H1 (cell line): ENCODE data around the gene FRY. TPM values are rescaled to one million over a fixed set of nuclear protein-coding genes. Genes with fewer than 3 reads are reported as not detected.

Source experiments
- CTCF ChIA-PET: fragments of 300-600 bp; sonication (Branson Sonifier 250); formaldehyde crosslinking; loops from one replicate; lab custom pipeline; 2021; ENCODE audit not compliant: partially characterized antibody; lab: Charles Lee
- POLR2A ChIA-PET: fragments of 300-600 bp; sonication (Branson Sonifier 250); formaldehyde crosslinking; loops from one replicate; lab custom pipeline; 2021; ENCODE audit warnings: inconsistent platforms; ENCODE audit not compliant: partially characterized antibody; lab: Charles Lee
- DNase-seq, 2 experiments: peaks; one replicate each; pipeline versions ENCODE4 v3.0.0 to v3.0.0-alpha.2; 2010 to 2022; ENCODE audit warnings: low spot score in 2 of 2, low read depth in 1 of 2, mixed read lengths in 1 of 2
- FAIRE-seq: peaks from 2 replicates; lab custom pipeline; 2011; peaks lifted over from hg19 to GRCh38; lab: Jason Lieb, UNC
- H2AFZ ChIP-seq: 2 replicates; pipeline ENCODE4 v1.8.1; 2012; ENCODE audit warnings: low read length, inconsistent platforms
- H2AK5ac ChIP-seq: 2 replicates; pipeline ENCODE4 v1.6.1; 2013; ENCODE audit warnings: low read depth, low read length
- H2BK120ac ChIP-seq: replicated peaks from 2 replicates; pipeline ENCODE3; 2013; ENCODE audit warnings: low read depth, low read length, inconsistent platforms
- H2BK12ac ChIP-seq: 2 replicates; pipeline ENCODE4 v1.6.1; 2013; ENCODE audit warnings: low read depth, low read length
- H2BK15ac ChIP-seq: 2 replicates; pipeline ENCODE4 v1.6.1; 2013; ENCODE audit warnings: low read length
- H2BK20ac ChIP-seq: 2 replicates; pipeline ENCODE4 v1.6.1; 2013; ENCODE audit warnings: low read length
- H2BK5ac ChIP-seq: 2 replicates; pipeline ENCODE4 v1.6.1; 2013; ENCODE audit warnings: low read depth, low read length
- H3K14ac ChIP-seq: 2 replicates; pipeline ENCODE4 v1.6.1; 2013; ENCODE audit warnings: inconsistent platforms; ENCODE audit not compliant: insufficient read length
- H3K18ac ChIP-seq: 2 replicates; pipeline ENCODE4 v1.6.1; 2013; ENCODE audit warnings: low read length; ENCODE audit errors: extremely low read depth
- H3K23ac ChIP-seq: 2 replicates; pipeline ENCODE4 v1.6.1; 2013; ENCODE audit warnings: inconsistent platforms; ENCODE audit not compliant: insufficient read length
- H3K23me2 ChIP-seq: 2 replicates; pipeline ENCODE4 v1.6.1; 2013; ENCODE audit warnings: low read depth, low read length
- H3K27ac ChIP-seq: 2 replicates; pipeline ENCODE4 v1.6.1; 2011; ENCODE audit warnings: low read depth, low read length, inconsistent platforms
- H3K27me3 ChIP-seq, 4 experiments: replicated peaks in 1 of 4; 1 replicate in 1 of 4; 2 replicates in 3 of 4; pipeline versions ENCODE4 v1.6.1 to v1.8.1; 2011 to 2013; ENCODE audit warnings: low read length in 3 of 4, mild to moderate bottlenecking in 3 of 4, inconsistent platforms in 2 of 4, mixed read lengths in 2 of 4, moderate library complexity in 1 of 4; ENCODE audit not compliant: control insufficient read depth in 3 of 4, insufficient read depth in 3 of 4; ENCODE audit errors: extremely low read depth in 1 of 4
- H3K36me3 ChIP-seq, 4 experiments: 2 replicates each; pipeline versions ENCODE4 v1.6.1 to v1.8.1; 2011 to 2013; ENCODE audit warnings: mild to moderate bottlenecking in 4 of 4, low read length in 3 of 4, moderate library complexity in 2 of 4, control low read depth in 1 of 4, inconsistent platforms in 1 of 4; ENCODE audit not compliant: insufficient read depth in 4 of 4, control insufficient read depth in 2 of 4
- H3K4ac ChIP-seq: replicated peaks from 2 replicates; pipeline ENCODE3; 2013; ENCODE audit warnings: low read length, low read depth, mixed read lengths, inconsistent platforms; ENCODE audit not compliant: insufficient read length
- H3K4me1 ChIP-seq, 4 experiments: replicated peaks in 1 of 4; 1 replicate in 1 of 4; 2 replicates in 3 of 4; pipeline versions ENCODE4 v1.6.1 to v1.8.1; 2011 to 2013; ENCODE audit warnings: low read length in 3 of 4, inconsistent platforms in 2 of 4, mixed read lengths in 1 of 4; ENCODE audit not compliant: insufficient read depth in 4 of 4, control insufficient read depth in 3 of 4
- H3K4me2 ChIP-seq, 2 experiments: 2 replicates each; pipeline versions ENCODE4 v1.6.1 to v1.8.1; 2011 to 2013; ENCODE audit warnings: low read depth in 2 of 2, low read length in 2 of 2, control low read depth in 1 of 2, inconsistent platforms in 1 of 2, mild to moderate bottlenecking in 1 of 2; ENCODE audit not compliant: insufficient read depth in 1 of 2
- H3K4me3 ChIP-seq, 4 experiments: fragments of 200-600, 300-600 bp in 1 of 4; sonication (generic), shearing (Covaris generic), sonication (Bioruptor Twin) in 1 of 4; 2 replicates each; pipeline versions ENCODE4 v1.5.1 to v1.8.1; 2011 to 2016; ENCODE audit warnings: low read length in 4 of 4, low read depth in 3 of 4, control low read depth in 2 of 4, inconsistent platforms in 2 of 4, mild to moderate bottlenecking in 2 of 4, mixed read lengths in 1 of 4, moderate library complexity in 1 of 4; ENCODE audit not compliant: insufficient read depth in 2 of 4; ENCODE audit errors: extremely low read depth in 1 of 4
- H3K56ac ChIP-seq: replicated peaks from 2 replicates; pipeline ENCODE3; 2013; ENCODE audit warnings: low read depth, mild to moderate bottlenecking, mixed read lengths, low read length, inconsistent platforms; ENCODE audit not compliant: insufficient read length
- H3K79me1 ChIP-seq: 2 replicates; pipeline ENCODE4 v1.6.1; 2013; ENCODE audit warnings: low read depth, low read length, control low read depth
- H3K79me2 ChIP-seq, 2 experiments: 2 replicates each; pipeline versions ENCODE4 v1.6.1 to v1.8.1; 2012 to 2013; ENCODE audit warnings: low read length in 2 of 2, mild to moderate bottlenecking in 2 of 2, inconsistent platforms in 1 of 2; ENCODE audit not compliant: insufficient read depth in 2 of 2, control insufficient read depth in 1 of 2
- H3K9ac ChIP-seq, 4 experiments: replicated peaks in 1 of 4; 1 replicate in 1 of 4; 2 replicates in 3 of 4; pipeline versions ENCODE4 v1.6.1 to v1.8.1; 2011 to 2013; ENCODE audit warnings: low read depth in 3 of 4, low read length in 3 of 4, control low read depth in 2 of 4, mild to moderate bottlenecking in 2 of 4, moderate library complexity in 2 of 4, inconsistent platforms in 1 of 4; ENCODE audit errors: extremely low read depth in 1 of 4
- H3K9me3 ChIP-seq, 2 experiments: 2 replicates each; pipeline versions ENCODE4 v1.6.1 to v1.8.1; 2012 to 2013; ENCODE audit warnings: mild to moderate bottlenecking in 2 of 2, moderate library complexity in 2 of 2, control low read depth in 1 of 2, inconsistent platforms in 1 of 2, low read depth in 1 of 2, low read length in 1 of 2, mixed read lengths in 1 of 2; ENCODE audit not compliant: insufficient read depth in 2 of 2
- H4K20me1 ChIP-seq, 2 experiments: replicated peaks in 1 of 2; 2 replicates each; pipeline versions ENCODE3 to v1.8.1; 2011 to 2013; ENCODE audit warnings: inconsistent platforms in 2 of 2, low read length in 2 of 2, mild to moderate bottlenecking in 1 of 2; ENCODE audit not compliant: insufficient read depth in 2 of 2, control insufficient read depth in 1 of 2
- H4K5ac ChIP-seq: 2 replicates; pipeline ENCODE4 v1.6.1; 2013; ENCODE audit warnings: low read length, low read depth, mixed read lengths, inconsistent platforms; ENCODE audit not compliant: insufficient read length
- H4K8ac ChIP-seq: 2 replicates; pipeline ENCODE4 v1.8.0; 2013; ENCODE audit warnings: mild to moderate bottlenecking, moderate library complexity, low read length, inconsistent platforms; ENCODE audit not compliant: insufficient read depth; ENCODE audit errors: extremely low read depth
- H4K91ac ChIP-seq: replicated peaks from 2 replicates; pipeline ENCODE3; 2013; ENCODE audit warnings: low read length, mixed read lengths, inconsistent platforms; ENCODE audit not compliant: insufficient read length
- MAFK ChIP-seq: IDR thresholded peaks from 2 replicates; pipeline ENCODE4 v1.6.1; 2012; ENCODE audit warnings: low read depth, mild to moderate bottlenecking, improper control_type of control experiment, low read length
- SIRT6 ChIP-seq: IDR thresholded peaks from one replicate; pipeline ENCODE4 v1.7.1; 2012; ENCODE audit warnings: low read length, inconsistent platforms
- WGBS, 2 experiments: shearing (Covaris generic) in 1 of 2; methylation state at CpG; one replicate each; pipeline versions ENCODE4 v1.1.6 to v1.1.7; 2013 to 2015; ENCODE audit warnings: low lambda C conversion rate in 2 of 2, mixed read lengths in 2 of 2, inconsistent platforms in 1 of 2, low coverage in 1 of 2, missing lambda C conversion rate in 1 of 2; ENCODE audit not compliant: insufficient replicate concordance in 2 of 2, insufficient coverage in 1 of 2, insufficient read length in 1 of 2; ENCODE audit errors: extremely low coverage in 1 of 2, missing lambda C conversion rate in 1 of 2; 5-methylcytosine and 5-hydroxymethylcytosine counted together
- polyA plus RNA-seq, 7 experiments: library from polyadenylated mRNA; depleted of rRNA in 3 of 7; stranded (reverse) in 5 of 7; unstranded in 2 of 7; fragments of >200 nt in 5 of 7; fragments of 200-250 nt in 2 of 7; gene quantifications; 1 replicate in 5 of 7; 2 replicates in 1 of 7; 4 replicates in 1 of 7; pipeline versions ENCODE4 v1.2.1 to v1.2.3, GENCODE V29; 2011 to 2013; ENCODE audit warnings: missing spikeins in 2 of 7, mixed read lengths in 2 of 7
- total RNA-seq: library from RNA; stranded (reverse); fragmentation: NEBNext Ultra II Directional; extraction: Animal tissue kit (Norgen Biotek cat#: 25700); gene quantifications from 2 replicates; pipeline ENCODE4 v1.2.1, GENCODE V29; 2021

The FRY gene
- total and polyA plus RNA-seq, 2 of the 8 experiments (the other 6 are each of a cell fraction or from before 2014, with no cell fraction given) = 4.3 to 9.2 TPM

DNA sequence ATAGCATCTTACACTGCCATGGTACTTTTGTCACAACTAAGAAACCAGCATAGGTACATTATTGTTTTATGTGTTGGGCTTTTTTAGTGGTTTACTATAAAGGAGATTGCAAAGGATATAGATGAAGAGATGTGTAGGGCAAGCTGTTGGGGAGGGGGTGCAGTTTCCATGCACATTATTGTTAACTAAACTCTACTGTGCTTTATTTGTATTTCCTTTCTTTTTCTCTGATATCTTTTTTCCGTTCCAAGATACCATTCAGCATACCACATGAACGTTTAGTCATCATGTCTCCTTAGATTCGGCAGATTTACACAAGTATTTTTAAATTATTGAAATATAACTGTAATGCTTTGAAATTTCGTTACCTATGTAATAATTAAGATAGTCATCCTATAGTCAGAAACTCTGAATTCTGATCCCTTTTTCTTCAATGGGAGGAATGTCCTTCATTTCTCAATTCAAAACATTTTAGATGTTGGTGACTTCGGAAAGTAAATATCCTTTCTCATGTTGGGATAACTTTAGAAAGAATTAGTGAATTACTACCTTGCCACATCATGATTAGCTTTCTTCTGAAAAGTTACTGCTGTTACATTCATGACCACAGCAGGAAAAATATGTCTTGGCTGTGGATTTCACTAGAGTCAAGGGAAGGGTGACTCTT lies 82.8 kb downstream of the FRY start:
- Histone ChIP-seq H3K4ac (no peak overlapping the region), H2AFZ (no peak overlapping the region), H3K23me2 (no peaks in the 10 kb centered on the region), H2BK12ac (no peak overlapping the region), H2AK5ac (no peak overlapping the region), H3K9me3 (no peaks in the 10 kb centered on the region), H2BK15ac (no peak overlapping the region), H3K79me1 (no peaks in the 10 kb centered on the region), H3K4me3 (no peak overlapping the region), H3K4me1 (no peaks in the 10 kb centered on the region), H2BK20ac (no peak overlapping the region), H3K23ac (no peak overlapping the region), H4K8ac (no peak overlapping the region), H3K18ac (no peak overlapping the region), H3K27me3 (peaks cover 0 to 2% (median 0%) of the 10 kb centered on the region in 4 experiments; a peak in 1 of 7 replicates), H2BK120ac (no peak overlapping the region), H3K56ac (no peak overlapping the region), H3K14ac (no peak overlapping the region), H4K5ac (no peak overlapping the region), H3K4me2 (no peak overlapping the region), H3K9ac (no peak overlapping the region), H2BK5ac (no peak overlapping the region), H4K20me1 (peaks cover 0 to 1% of the 10 kb centered on the region in 2 experiments), H3K79me2 (no peaks in the 10 kb centered on the region), H3K27ac (no peak overlapping the region), H3K36me3 (no peaks in the 10 kb centered on the region), H4K91ac (no peak overlapping the region)
- CTCF ChIA-PET = no interaction called here
- WGBS, 2 experiments = 87% methylated on average over 5 of the region's 5 CpGs; no CpG with 5 or more reads in 1 of the 2 experiments
- POLR2A ChIA-PET = no interaction called here
- FAIRE-seq (no peak), DNase-seq (no peak)
- no peak for TF ChIP-seq SIRT6
- no peak for TF ChIP-seq MAFK
